Caco-2 (cell line): Measurements from ENCODE around the gene NRL. TPM values are rescaled to one million over a fixed set of nuclear protein-coding genes. Genes with fewer than 3 reads are reported as not detected.

ENCODE experiments used
- BruUV-seq: library from RNA; stranded (reverse); fragments of 400-500 nt; replicated peaks from 2 replicates; lab custom pipeline; 2021; lab: Mats Ljungman, UMichigan
- CTCF ChIA-PET: fragments of 300-600 bp; sonication (Branson Sonifier 250); formaldehyde crosslinking; loops from one replicate; lab custom pipeline; 2022; ENCODE audit warnings: antibody characterized with exemption; lab: Charles Lee
- POLR2A ChIA-PET: fragments of 300-600 bp; sonication (Branson Sonifier 250); formaldehyde crosslinking; loops from one replicate; lab custom pipeline; 2022; ENCODE audit warnings: antibody characterized with exemption; lab: Charles Lee
- DNase-seq, 2 experiments: peaks; one replicate each; pipeline versions ENCODE4 v3.0.0 to v3.0.0-alpha.2; 2020 to 2022
- H3K27me3 ChIP-seq: replicated peaks from 2 replicates; pipeline ENCODE4 v1.6.0; 2011; ENCODE audit warnings: low read length; ENCODE audit not compliant: control insufficient read depth, insufficient read depth
- H3K36me3 ChIP-seq: 2 replicates; pipeline ENCODE4 v1.5.1; 2011; ENCODE audit warnings: low read length; ENCODE audit not compliant: control insufficient read depth, insufficient read depth
- H3K4me1 ChIP-seq: fragments of 250-450 bp; sonication (Bioruptor Pico); 2 replicates; pipeline ENCODE4 v1.5.1; 2020; ENCODE audit warnings: mild to moderate bottlenecking
- H3K4me3 ChIP-seq: 2 replicates; pipeline ENCODE4 v1.5.1; 2011; ENCODE audit warnings: low read depth, mild to moderate bottlenecking, control low read depth, low read length
- H3K9me3 ChIP-seq: fragments of 250-450 bp; sonication (Bioruptor Pico); 2 replicates; pipeline ENCODE4 v1.5.1; 2020; ENCODE audit warnings: mild to moderate bottlenecking, moderate library complexity
- H3K27ac Mint-ChIP-seq: one replicate; pipeline ENCODE4 v1.8.0; 2022; ENCODE audit warnings: mixed read lengths; ENCODE audit not compliant: unreplicated experiment
- H3K27me3 Mint-ChIP-seq: one replicate; pipeline ENCODE4 v1.8.0; 2022; ENCODE audit warnings: mixed read lengths; ENCODE audit not compliant: insufficient read depth, unreplicated experiment
- H3K36me3 Mint-ChIP-seq: one replicate; pipeline ENCODE4 v1.8.0; 2022; ENCODE audit warnings: mild to moderate bottlenecking, mixed read lengths; ENCODE audit not compliant: insufficient read depth, unreplicated experiment
- H3K4me1 Mint-ChIP-seq: one replicate; pipeline ENCODE4 v1.8.0; 2022; ENCODE audit warnings: low read depth, mixed read lengths; ENCODE audit not compliant: unreplicated experiment
- H3K4me3 Mint-ChIP-seq: one replicate; pipeline ENCODE4 v1.8.0; 2022; ENCODE audit warnings: mild to moderate bottlenecking, moderate library complexity, mixed read lengths; ENCODE audit not compliant: unreplicated experiment
- H3K9me3 Mint-ChIP-seq: one replicate; pipeline ENCODE4 v1.8.0; 2022; ENCODE audit warnings: mixed read lengths; ENCODE audit not compliant: unreplicated experiment
- CTCF ChIP-seq, 2 experiments: fragments of 200-600 bp in 1 of 2; IDR thresholded peaks; 1 replicate in 1 of 2; 2 replicates in 1 of 2; pipeline versions ENCODE4 v1.5.1 to v1.8.0; 2011 to 2022; ENCODE audit warnings: antibody characterized with exemption in 1 of 2, control low read depth in 1 of 2, inconsistent platforms in 1 of 2, low read depth in 1 of 2, low read length in 1 of 2, mild to moderate bottlenecking in 1 of 2, moderate library complexity in 1 of 2; ENCODE audit not compliant: insufficient read depth in 1 of 2, severe bottlenecking in 1 of 2, unreplicated experiment in 1 of 2
- intact Hi-C: fragments of 100-400 bp; cut with micrococcal nuclease; formaldehyde crosslinking; loops from one replicate; pipeline ENCODE4 v1.10.0; 2022; ENCODE audit not compliant: unreplicated experiment
- total RNA-seq: library from RNA; stranded (reverse); gene quantifications from 2 replicates; pipeline ENCODE4 v1.2.3, GENCODE V29; 2022

The NRL gene
- total RNA-seq, 1 experiment from 2014 or later, result 2.1 TPM

DNA sequence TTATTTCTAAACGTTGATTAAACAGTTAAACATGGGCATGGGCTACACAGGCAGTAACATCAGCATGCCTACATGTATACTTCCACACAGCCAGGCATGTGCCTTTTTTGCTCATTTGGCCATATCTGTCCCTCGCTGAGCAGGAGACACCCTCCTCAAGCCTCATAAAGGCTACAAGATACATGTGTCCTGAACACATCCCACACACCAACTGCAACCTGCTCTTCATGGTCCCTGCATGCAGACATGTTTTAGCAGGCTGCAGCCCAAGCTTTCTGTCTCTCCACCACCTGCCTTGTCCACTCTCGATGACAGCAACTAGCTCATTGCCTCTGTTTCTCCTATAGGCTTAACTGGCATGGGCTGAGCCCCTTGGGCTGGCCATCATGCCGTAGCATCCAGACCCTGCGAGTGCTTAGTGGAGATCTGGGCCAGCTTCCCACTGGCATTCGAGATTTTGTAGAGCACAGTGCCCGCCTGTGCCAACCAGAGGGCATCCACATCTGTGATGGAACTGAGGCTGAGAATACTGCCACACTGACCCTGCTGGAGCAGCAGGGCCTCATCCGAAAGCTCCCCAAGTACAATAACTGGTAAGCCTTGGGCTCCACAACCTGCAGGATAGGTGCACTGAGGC lies 18.1 kb downstream of the NRL start:
- H3K9me3 Mint-ChIP-seq, result no peaks in the 10 kb centered on the region
- H3K4me1 Mint-ChIP-seq, result peaks cover 24% of the 10 kb centered on the region
- peaks cover 21% of the 10 kb centered on the region for H3K4me1 ChIP-seq
- H3K9me3 ChIP-seq, result no peaks in the 10 kb centered on the region
- H3K36me3 ChIP-seq, result peaks cover 3% of the 10 kb centered on the region
- no peak for TF ChIP-seq CTCF (IDR thresholded peaks at IDR 0.05; ENCODE audit: insufficient read depth in 1 of 2, low read depth in 1 of 2, low read length in 1 of 2, severe bottlenecking in 1 of 2, unreplicated experiment in 1 of 2)
- intact Hi-C loops, result no loop called here
- ChIA-PET POLR2A (interaction anchor here (0.7 kb wide), 1 partner anchor 17 kb away, joined by 5 read pairs; no protein-coding TSS in a partner anchor), CTCF (interaction anchor here (0.9 kb wide), 1 partner anchor 12 kb away, joined by 5 read pairs; no protein-coding TSS in a partner anchor)
- no peak overlapping the region for H3K4me3 ChIP-seq
- DNase-seq, result no peak
- H3K27ac Mint-ChIP-seq, result peak overlapping the region; percentile 30
- peaks cover 68% of the 10 kb centered on the region for H3K36me3 Mint-ChIP-seq
- H3K27me3 ChIP-seq, result no peaks in the 10 kb centered on the region
- H3K4me3 Mint-ChIP-seq, result peak overlapping the region; percentile 62
- BruUV-seq, result no TSS peak
- H3K27me3 Mint-ChIP-seq, result no peaks in the 10 kb centered on the region

GRCh38 chr14:24095271-24096068 lies 19.3 kb downstream of the NRL start:
- H3K4me1 ChIP-seq, result peaks cover 21% of the 10 kb centered on the region
- peaks cover 3% of the 10 kb centered on the region for H3K36me3 ChIP-seq
- CTCF ChIA-PET, result interaction anchor here (1.1 to 6.4 kb wide), 4 partner anchors 14 to 52 kb away, joined by 5 to 129 read pairs (median 50); partner anchors contain the start of genes DCAF11, NRL and RNF31
- H3K4me3 ChIP-seq, result peak overlapping the region; percentile 60
- peak; percentile 69 to 84 for DNase-seq
- no peaks in the 10 kb centered on the region for H3K27me3 Mint-ChIP-seq
- no peaks in the 10 kb centered on the region for H3K27me3 ChIP-seq
- peaks cover 64% of the 10 kb centered on the region for H3K36me3 Mint-ChIP-seq
- H3K9me3 ChIP-seq, result no peaks in the 10 kb centered on the region
- POLR2A ChIA-PET, result interaction anchor here (1.0 to 3.2 kb wide), 5 partner anchors 13 to 37 kb away, joined by 4 to 72 read pairs (median 13); partner anchors contain the start of genes DCAF11 and NRL
- intact Hi-C loops, result no loop called here
- H3K4me3 Mint-ChIP-seq, result peak overlapping the region; percentile 97
- peaks cover 24% of the 10 kb centered on the region for H3K4me1 Mint-ChIP-seq
- BruUV-seq, result no TSS peak
- H3K27ac Mint-ChIP-seq, result peak overlapping the region; percentile 99
- no peak for TF ChIP-seq CTCF (IDR thresholded peaks at IDR 0.05; ENCODE audit: insufficient read depth in 1 of 2, low read depth in 1 of 2, low read length in 1 of 2, severe bottlenecking in 1 of 2, unreplicated experiment in 1 of 2)
- no peaks in the 10 kb centered on the region for H3K9me3 Mint-ChIP-seq

GRCh38 chr14:24094841-24095270 lies 19.9 kb downstream of the NRL start:
- Mint-ChIP-seq H3K27me3 (no peaks in the 10 kb centered on the region), H3K27ac (peak overlapping the region; percentile 99), H3K4me3 (peak overlapping the region; percentile 97), H3K9me3 (no peaks in the 10 kb centered on the region), H3K36me3 (peaks cover 58% of the 10 kb centered on the region), H3K4me1 (peaks cover 24% of the 10 kb centered on the region)
- no peak for DNase-seq
- H3K9me3 ChIP-seq, result no peaks in the 10 kb centered on the region
- peak overlapping the region; percentile 60 for H3K4me3 ChIP-seq
- intact Hi-C loops, result loop anchor here (1.0 kb wide), 1 partner anchor 19 kb away; the partner anchor contains the start of genes DCAF11 and NRL
- peaks cover 3% of the 10 kb centered on the region for H3K36me3 ChIP-seq
- ChIA-PET CTCF (interaction anchor here (1.1 to 6.4 kb wide), 4 partner anchors 15 to 52 kb away, joined by 5 to 129 read pairs (median 50); partner anchors contain the start of genes DCAF11, NRL and RNF31), POLR2A (interaction anchor here (1.0 to 3.2 kb wide), 5 partner anchors 14 to 37 kb away, joined by 4 to 72 read pairs (median 13); partner anchors contain the start of genes DCAF11 and NRL)
- TF ChIP-seq CTCF (IDR thresholded peaks at IDR 0.05; ENCODE audit: insufficient read depth in 1 of 2, low read depth in 1 of 2, low read length in 1 of 2, severe bottlenecking in 1 of 2, unreplicated experiment in 1 of 2), result no peak
- H3K4me1 ChIP-seq, result peaks cover 21% of the 10 kb centered on the region
- no TSS peak for BruUV-seq
- H3K27me3 ChIP-seq, result no peaks in the 10 kb centered on the region
